Activated CD8-positive, alpha-beta T cell treated with anti-CD3 and anti-CD28 coated beads for 36 hours (primary cell): ENCODE measurements around the gene NUP98. TPM values are rescaled to one million over a fixed set of nuclear protein-coding genes. Genes with fewer than 3 reads are reported as not detected.

Source experiments
- ATAC-seq: fragments of 200-7000 bp; cut with Tn5 transposase; one replicate; pipeline ENCODE4 v1.10.0; 2021; ENCODE audit warnings: mild to moderate bottlenecking, moderate library complexity
- CTCF ChIA-PET: fragments of 350-600 bp; sonication (Branson Sonifier 250); formaldehyde crosslinking; loops from one replicate; lab custom pipeline; 2021; ENCODE audit warnings: antibody characterized with exemption; lab: Charles Lee
- POLR2A ChIA-PET: fragments of 350-600 bp; sonication (Branson Sonifier 250); formaldehyde crosslinking; loops from one replicate; lab custom pipeline; 2021; ENCODE audit warnings: antibody characterized with exemption; lab: Charles Lee
- DNase-seq: peaks from one replicate; pipeline ENCODE4 v3.0.0-alpha.2; 2020
- H3K27ac Mint-ChIP-seq: one replicate; pipeline ENCODE4 v1.8.0; 2021; ENCODE audit warnings: mild to moderate bottlenecking, mixed read lengths
- H3K27me3 Mint-ChIP-seq: one replicate; pipeline ENCODE4 v1.8.0; 2021; ENCODE audit warnings: mixed read lengths
- H3K36me3 Mint-ChIP-seq: one replicate; pipeline ENCODE4 v1.8.0; 2021; ENCODE audit warnings: low read depth, mixed read lengths
- H3K4me1 Mint-ChIP-seq: one replicate; pipeline ENCODE4 v1.8.0; 2021; ENCODE audit warnings: low read depth, mixed read lengths
- H3K4me3 Mint-ChIP-seq: one replicate; pipeline ENCODE4 v1.8.0; 2021; ENCODE audit warnings: mild to moderate bottlenecking, moderate library complexity, mixed read lengths
- H3K9me3 Mint-ChIP-seq: one replicate; pipeline ENCODE4 v1.8.0; 2021; ENCODE audit warnings: mixed read lengths
- CTCF ChIP-seq: fragments of 200-600 bp; IDR thresholded peaks from one replicate; pipeline ENCODE4 v1.8.0; 2022; ENCODE audit warnings: antibody characterized with exemption, mild to moderate bottlenecking
- intact Hi-C: fragments of 100-400 bp; cut with micrococcal nuclease; formaldehyde crosslinking; loops from one replicate; pipeline ENCODE4 v1.10.0; 2022
- total RNA-seq, 2 experiments: library from RNA; stranded (reverse); gene quantifications; one replicate each; pipeline ENCODE4 v1.2.3, GENCODE V29; 2021

The NUP98 gene
- total RNA-seq, 2 experiments from 2014 or later, result 88.4 to 89.9 TPM

GRCh38 chr11:3683039-3683438, 114.3 kb downstream of the NUP98 start:
- TF ChIP-seq CTCF, result no peak
- intact Hi-C loops, result no loop called here
- peaks cover 63% of the 10 kb centered on the region for H3K36me3 Mint-ChIP-seq

GRCh38 chr11:3679077-3679476, 118.3 kb downstream of the NUP98 start:
- Mint-ChIP-seq H3K4me1 (no peaks in the 10 kb centered on the region), H3K4me3 (no peak overlapping the region), H3K36me3 (peaks cover 64% of the 10 kb centered on the region), H3K27me3 (no peaks in the 10 kb centered on the region), H3K27ac (no peak overlapping the region), H3K9me3 (no peaks in the 10 kb centered on the region)
- ChIA-PET CTCF (interaction anchor here (1.1 kb wide), 1 partner anchor 9 kb away, joined by 3 read pairs; no protein-coding TSS in a partner anchor), POLR2A (interaction anchor here (0.6 kb wide), 1 partner anchor 85 kb away, joined by 3 read pairs; no protein-coding TSS in a partner anchor)
- ATAC-seq (no peak), DNase-seq (no peak)
- intact Hi-C loops, result no loop called here
- TF ChIP-seq CTCF, result no peak

More at GRCh38 chr11:3683039-3683438, 114.3 kb downstream of the NUP98 start:
- CTCF ChIA-PET, result interaction anchor here (2.8 kb wide), 1 partner anchor 126 kb away, joined by 8 read pairs; the partner anchor contains the start of gene PGAP2
- ATAC-seq (no peak), DNase-seq (no peak)
- H3K27ac Mint-ChIP-seq, result no peak overlapping the region
- H3K4me1 Mint-ChIP-seq, result no peaks in the 10 kb centered on the region
- POLR2A ChIA-PET, result no interaction called here
- H3K9me3 Mint-ChIP-seq, result no peaks in the 10 kb centered on the region
- no peaks in the 10 kb centered on the region for H3K27me3 Mint-ChIP-seq
- H3K4me3 Mint-ChIP-seq, result no peak overlapping the region

GRCh38 chr11:3675971-3676370, 121.4 kb downstream of the NUP98 start:
- no peak for TF ChIP-seq CTCF
- no peaks in the 10 kb centered on the region for H3K4me1 Mint-ChIP-seq
- ChIA-PET POLR2A (no interaction called here), CTCF (interaction anchor here (2.7 kb wide), 1 partner anchor 131 kb away, joined by 7 read pairs; the partner anchor contains the start of gene PGAP2)
- H3K36me3 Mint-ChIP-seq, result peaks cover 47% of the 10 kb centered on the region
- no peak overlapping the region for H3K27ac Mint-ChIP-seq
- no peak for DNase-seq
- no peaks in the 10 kb centered on the region for H3K9me3 Mint-ChIP-seq
- ATAC-seq, result no peak
- intact Hi-C loops, result no loop called here
- H3K4me3 Mint-ChIP-seq, result no peak overlapping the region
- H3K27me3 Mint-ChIP-seq, result no peaks in the 10 kb centered on the region

DNA sequence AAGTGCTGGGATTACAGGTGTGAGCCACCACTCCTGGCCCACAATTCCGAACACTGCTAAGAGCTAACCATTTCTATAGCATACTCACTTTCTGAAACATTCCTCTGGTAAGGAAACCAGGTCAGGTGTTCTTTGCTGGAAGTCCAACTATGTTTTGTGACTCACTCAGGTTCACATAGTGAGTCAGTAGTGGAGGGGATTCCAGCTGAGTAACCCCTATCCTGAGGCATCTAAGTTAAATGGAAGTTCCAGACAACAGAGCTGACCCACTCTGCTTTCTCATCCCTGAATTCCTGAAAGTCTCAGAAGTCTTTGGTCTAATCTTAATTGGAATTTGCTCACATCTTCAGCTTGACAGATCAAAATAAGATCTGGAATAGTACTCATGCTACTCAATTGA, 123.2 kb downstream of the NUP98 start:
- no peaks in the 10 kb centered on the region for H3K4me1 Mint-ChIP-seq
- intact Hi-C loops, result no loop called here
- no peaks in the 10 kb centered on the region for H3K9me3 Mint-ChIP-seq
- no peak for TF ChIP-seq CTCF
- no peak overlapping the region for H3K4me3 Mint-ChIP-seq
- H3K27me3 Mint-ChIP-seq, result no peaks in the 10 kb centered on the region
- peaks cover 44% of the 10 kb centered on the region for H3K36me3 Mint-ChIP-seq
- DNase-seq, result no peak
- no peak overlapping the region for H3K27ac Mint-ChIP-seq
- POLR2A ChIA-PET, result interaction anchor here (1.2 kb wide), 1 partner anchor 19 kb away, joined by 5 read pairs; no protein-coding TSS in a partner anchor
- ATAC-seq, result no peak
- CTCF ChIA-PET, result no interaction called here

DNA sequence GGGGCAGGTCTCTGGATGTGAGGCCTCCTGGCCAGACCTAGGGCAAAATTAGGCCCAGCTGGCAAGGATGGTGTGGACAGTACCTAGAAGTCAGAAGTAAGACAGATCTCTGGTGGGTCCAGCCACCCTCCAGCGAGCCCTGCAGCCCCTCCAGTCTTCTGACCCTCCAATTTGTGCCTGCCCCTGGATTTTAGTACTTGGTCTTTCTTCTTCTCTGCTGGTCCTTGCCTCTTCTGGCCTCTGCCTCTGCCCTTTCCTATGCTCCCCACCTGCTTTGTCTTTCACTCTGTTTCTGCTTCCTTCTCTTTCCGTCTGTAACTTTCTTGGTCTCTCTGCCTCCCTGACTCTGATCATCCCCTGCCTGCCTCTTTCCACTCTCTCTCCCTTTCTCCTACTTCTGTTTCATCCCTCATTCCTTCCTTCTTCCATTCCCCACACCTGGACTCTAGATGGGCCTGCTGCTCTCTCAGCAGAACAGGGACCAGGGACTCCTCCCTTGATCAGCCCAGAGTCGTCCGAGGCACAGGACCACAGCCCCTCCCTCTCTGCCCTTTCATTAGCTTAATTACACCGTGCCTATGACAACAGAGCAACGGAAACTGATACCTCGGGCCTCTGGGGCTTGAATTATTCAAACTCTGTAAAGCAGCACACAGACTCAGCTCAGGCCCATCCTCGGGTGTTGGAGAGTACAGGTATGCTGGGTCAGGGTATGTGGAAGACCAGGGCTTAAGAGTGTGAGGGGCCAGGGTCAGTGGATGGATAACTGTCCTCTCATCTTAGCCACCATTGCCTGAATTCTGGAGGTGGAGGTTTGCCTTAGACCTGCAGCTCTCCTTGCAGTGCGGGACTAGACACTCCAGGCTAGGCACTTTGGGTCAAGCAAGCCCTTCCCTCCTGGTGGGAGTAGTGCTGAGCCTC, 125.8 kb downstream of the NUP98 start, which contains the start of gene CHRNA10:
TSS of gene CHRNA10 (minus strand) at position 51 of the 921 bp plus-strand sequence. CDS start 72 bp downstream, outside the sequence.
- DNase-seq (no peak), ATAC-seq (no peak)
- intact Hi-C loops, result no loop called here
- Mint-ChIP-seq H3K4me3 (no peak within 1 kb of the TSS), H3K4me1 (no peaks in the 10 kb centered on the region), H3K36me3 (peaks cover 37% of the 10 kb centered on the region), H3K27ac (peak within 1 kb of the TSS; percentile 18), H3K27me3 (no peaks in the 10 kb centered on the region), H3K9me3 (no peaks in the 10 kb centered on the region)
- POLR2A ChIA-PET, result no interaction called here
- TF ChIP-seq CTCF, result no peak
- CTCF ChIA-PET, result no interaction called here
